ENCODE data around the gene SYTL3. TPM values are rescaled to one million over a fixed set of nuclear protein-coding genes. Genes with fewer than 3 reads are reported as not detected.
A peak's percentile ranks its signal among the peaks of the same experiment; 100 is the strongest.

The SYTL3 gene
- total RNA-seq, 1 experiment from 2014 or later: 1.8 TPM

DNA sequence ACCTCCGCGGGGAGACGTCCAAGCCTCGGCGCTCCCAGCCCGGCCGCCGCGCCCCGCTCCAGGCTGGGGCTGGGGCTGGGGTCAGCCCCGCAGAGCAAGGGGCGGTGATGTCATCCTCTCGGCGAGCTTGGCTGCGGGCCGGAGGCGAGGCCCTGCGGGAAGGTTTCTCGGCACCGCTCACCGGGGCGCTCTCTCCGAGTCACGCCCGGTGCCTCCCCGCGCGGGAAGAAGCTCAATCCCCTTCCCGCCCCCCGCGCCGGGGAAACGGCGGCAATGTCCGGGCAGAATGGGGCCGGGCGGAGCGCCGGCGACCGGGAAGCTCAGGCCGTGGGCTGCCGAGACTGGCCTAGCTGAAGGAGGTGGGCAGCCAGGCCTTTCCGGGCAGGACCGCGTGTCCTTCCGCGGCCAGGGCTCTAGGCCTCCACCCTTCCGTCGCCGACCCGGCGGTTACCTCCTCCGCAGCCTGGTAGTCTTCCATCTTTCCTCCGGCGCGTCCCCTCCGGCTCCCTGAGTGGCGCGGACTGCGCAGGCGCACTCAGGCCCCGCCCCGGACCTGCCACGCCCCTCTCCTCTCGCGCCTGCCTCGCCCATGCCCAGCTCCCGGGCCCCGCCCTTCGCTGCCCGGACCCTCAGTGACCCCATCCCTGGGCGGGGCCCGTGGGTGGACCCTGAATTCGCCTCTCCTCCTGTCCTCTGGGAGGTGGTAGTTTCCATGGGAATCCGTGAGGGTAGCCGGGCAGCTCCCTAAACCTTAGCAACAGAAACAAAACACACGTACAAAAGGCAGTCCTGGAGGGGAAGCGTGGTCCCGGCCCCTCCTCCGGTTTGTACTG lies 5.4 kb upstream of the SYTL3 start, which contains the start of gene DYNLT1:
DYNLT1 (minus strand) TSS at position 513 of the 833 bp plus-strand sequence; CDS start at position 478, 35 bp downstream.
- Histone ChIP-seq H3K9ac (ENCODE audit: low read length) (peak within 1 kb of the TSS; percentile 99), H3K4me2 (ENCODE audit: low read length) (peak within 1 kb of the TSS; percentile 90), H3K9me2 (replicated peaks; ENCODE audit: low read length) (no peaks in the 10 kb centered on the region), H3K79me2 (ENCODE audit: low read length) (peaks cover 47% of the 10 kb centered on the region), H4K20me1 (ENCODE audit: low read length) (peaks cover 4% of the 10 kb centered on the region; the same call in 1 of the 2 replicates), H3K4me3 (ENCODE audit: low read length) (peak within 1 kb of the TSS; percentile 96), H2AFZ (ENCODE audit: low read length) (peak within 1 kb of the TSS; percentile 64), H3F3A (ENCODE audit: low read length, unreplicated experiment) (no peaks in the 10 kb centered on the region), H3K27ac (ENCODE audit: low read length) (peak within 1 kb of the TSS; percentile 93), H3K27me3 (ENCODE audit: low read length) (no peaks in the 10 kb centered on the region), H3K9me3 (ENCODE audit: low read length) (no peaks in the 10 kb centered on the region), H3K36me3 (ENCODE audit: low read depth, low read length) (no peaks in the 10 kb centered on the region), H3K4me1 (ENCODE audit: insufficient read depth, low read length) (peaks cover 53% of the 10 kb centered on the region)
- intact Hi-C loops (cut with micrococcal nuclease): loop anchor here (5.0 kb wide), 2 partner anchors 43 to 208 kb away; no protein-coding TSS in a partner anchor
- no TSS peak for BruUV-seq (replicated peaks)
- ATAC-seq: peak; percentile 63
- TF ChIP-seq EZH2 (IDR thresholded peaks at IDR 0.05; ENCODE audit: low read length, unreplicated experiment) (no peak), EZH2phosphoT487 (IDR thresholded peaks at IDR 0.05; ENCODE audit: borderline replicate concordance, low read length) (no peak)
- TF ChIP-seq, protein P1, sequence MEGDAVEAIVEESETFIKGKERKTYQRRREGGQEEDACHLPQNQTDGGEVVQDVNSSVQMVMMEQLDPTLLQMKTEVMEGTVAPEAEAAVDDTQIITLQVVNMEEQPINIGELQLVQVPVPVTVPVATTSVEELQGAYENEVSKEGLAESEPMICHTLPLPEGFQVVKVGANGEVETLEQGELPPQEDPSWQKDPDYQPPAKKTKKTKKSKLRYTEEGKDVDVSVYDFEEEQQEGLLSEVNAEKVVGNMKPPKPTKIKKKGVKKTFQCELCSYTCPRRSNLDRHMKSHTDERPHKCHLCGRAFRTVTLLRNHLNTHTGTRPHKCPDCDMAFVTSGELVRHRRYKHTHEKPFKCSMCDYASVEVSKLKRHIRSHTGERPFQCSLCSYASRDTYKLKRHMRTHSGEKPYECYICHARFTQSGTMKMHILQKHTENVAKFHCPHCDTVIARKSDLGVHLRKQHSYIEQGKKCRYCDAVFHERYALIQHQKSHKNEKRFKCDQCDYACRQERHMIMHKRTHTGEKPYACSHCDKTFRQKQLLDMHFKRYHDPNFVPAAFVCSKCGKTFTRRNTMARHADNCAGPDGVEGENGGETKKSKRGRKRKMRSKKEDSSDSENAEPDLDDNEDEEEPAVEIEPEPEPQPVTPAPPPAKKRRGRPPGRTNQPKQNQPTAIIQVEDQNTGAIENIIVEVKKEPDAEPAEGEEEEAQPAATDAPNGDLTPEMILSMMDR (conservative IDR thresholded peaks at IDR 0.05; ENCODE audit: low read depth, low read length): no peak
- CTCF ChIA-PET: interaction anchor here (0.5 to 1.4 kb wide), 3 partner anchors 15 to 242 kb away, joined by 3 to 8 read pairs (median 3); no protein-coding TSS in a partner anchor
- POLR2A ChIA-PET (ENCODE audit: unreplicated experiment): interaction anchor here (0.6 to 0.8 kb wide), 4 partner anchors 18 to 1281 kb away, joined by 3 to 4 read pairs (median 3); no protein-coding TSS in a partner anchor
- peak; percentile 88 for DNase-seq

DNA sequence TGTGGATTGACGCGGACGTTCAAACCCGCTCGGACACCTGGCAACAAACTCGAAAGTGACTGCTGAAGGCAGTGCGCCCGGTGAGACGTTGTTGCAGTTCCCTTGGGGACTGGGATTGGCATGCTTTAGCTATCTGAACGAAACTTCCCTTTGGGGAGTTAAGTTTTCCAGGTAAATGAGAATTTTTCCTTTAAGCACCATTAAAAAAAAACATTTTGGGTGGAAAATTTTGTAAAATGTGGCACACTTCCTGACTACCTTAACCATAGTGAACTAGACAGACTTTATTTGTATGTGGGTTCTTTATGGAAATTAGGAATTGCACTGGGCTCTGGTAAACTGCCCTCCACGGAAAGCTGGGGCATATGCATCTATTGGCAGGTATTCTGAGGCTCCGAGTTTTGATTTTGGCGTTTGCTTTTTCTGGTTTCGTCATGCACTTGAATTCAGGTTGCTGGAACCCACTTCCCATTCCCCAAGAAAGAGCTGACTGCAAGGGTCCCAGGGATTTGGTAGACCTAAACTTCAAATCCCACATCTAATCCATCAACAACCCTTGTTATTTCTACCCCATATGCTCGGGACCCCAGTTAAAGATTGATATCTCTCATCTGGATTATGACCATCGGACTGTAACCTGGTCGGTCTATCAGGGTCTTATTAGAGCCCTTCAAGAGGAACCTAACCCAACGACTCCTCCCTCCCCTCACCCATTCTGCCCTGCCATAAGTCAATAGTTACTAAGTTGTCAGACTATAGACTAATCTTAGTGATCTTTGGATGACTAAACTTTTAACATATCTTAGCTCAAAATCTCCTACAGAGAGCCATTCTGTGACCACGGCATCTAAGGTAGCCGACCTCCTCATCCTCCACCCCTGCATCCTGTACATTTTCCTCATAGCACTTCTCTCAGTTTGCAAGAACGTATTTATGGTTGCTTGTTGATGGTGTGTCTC lies 4.5 kb upstream of the SYTL3 start:
- Histone ChIP-seq H2AFZ (ENCODE audit: low read length) (peak overlapping the region; percentile 64), H3F3A (ENCODE audit: low read length, unreplicated experiment) (no peaks in the 10 kb centered on the region), H3K36me3 (ENCODE audit: low read depth, low read length) (no peaks in the 10 kb centered on the region), H4K20me1 (ENCODE audit: low read length) (peaks cover 4% of the 10 kb centered on the region; the same call in 1 of the 2 replicates), H3K4me2 (ENCODE audit: low read length) (peak overlapping the region; percentile 79), H3K27ac (ENCODE audit: low read length) (peak overlapping the region; percentile 93), H3K27me3 (ENCODE audit: low read length) (no peaks in the 10 kb centered on the region), H3K4me3 (ENCODE audit: low read length) (peak overlapping the region; percentile 96), H3K9me2 (replicated peaks; ENCODE audit: low read length) (no peaks in the 10 kb centered on the region), H3K79me2 (ENCODE audit: low read length) (peaks cover 39% of the 10 kb centered on the region), H3K9ac (ENCODE audit: low read length) (peak overlapping the region; percentile 99), H3K9me3 (ENCODE audit: low read length) (no peaks in the 10 kb centered on the region), H3K4me1 (ENCODE audit: insufficient read depth, low read length) (peaks cover 53% of the 10 kb centered on the region)
- ChIA-PET CTCF (interaction anchor here (0.5 to 1.4 kb wide), 3 partner anchors 14 to 420 kb away, joined by 3 to 8 read pairs (median 3); no protein-coding TSS in a partner anchor), POLR2A (ENCODE audit: unreplicated experiment) (interaction anchor here (0.6 to 0.8 kb wide), 4 partner anchors 17 to 229 kb away, joined by 3 to 6 read pairs (median 4); no protein-coding TSS in a partner anchor)
- TF ChIP-seq, protein P1 (conservative IDR thresholded peaks at IDR 0.05; ENCODE audit: low read depth, low read length): no peak
- TF ChIP-seq EZH2 (IDR thresholded peaks at IDR 0.05; ENCODE audit: low read length, unreplicated experiment) (no peak), EZH2phosphoT487 (IDR thresholded peaks at IDR 0.05; ENCODE audit: borderline replicate concordance, low read length) (no peak)
- BruUV-seq (replicated peaks): TSS peak; percentile 79
- intact Hi-C loops (cut with micrococcal nuclease): no loop called here
- ATAC-seq (no peak), DNase-seq (peak; percentile 58)

All from PC-3 (cell line).